Caco-2 (cell line): ENCODE measurements around the gene SOBP. TPM values are rescaled to one million over a fixed set of nuclear protein-coding genes. Genes with fewer than 3 reads are reported as not detected.

Source experiments
- BruUV-seq: library from RNA; stranded (reverse); fragments of 400-500 nt; replicated peaks from 2 replicates; lab custom pipeline; 2021; lab: Mats Ljungman, UMichigan
- CTCF ChIA-PET: fragments of 300-600 bp; sonication (Branson Sonifier 250); formaldehyde crosslinking; loops from one replicate; lab custom pipeline; 2022; ENCODE audit warnings: antibody characterized with exemption; lab: Charles Lee
- POLR2A ChIA-PET: fragments of 300-600 bp; sonication (Branson Sonifier 250); formaldehyde crosslinking; loops from one replicate; lab custom pipeline; 2022; ENCODE audit warnings: antibody characterized with exemption; lab: Charles Lee
- DNase-seq, 2 experiments: peaks; one replicate each; pipeline versions ENCODE4 v3.0.0 to v3.0.0-alpha.2; 2020 to 2022
- H3K27me3 ChIP-seq: replicated peaks from 2 replicates; pipeline ENCODE4 v1.6.0; 2011; ENCODE audit warnings: low read length; ENCODE audit not compliant: control insufficient read depth, insufficient read depth
- H3K36me3 ChIP-seq: 2 replicates; pipeline ENCODE4 v1.5.1; 2011; ENCODE audit warnings: low read length; ENCODE audit not compliant: control insufficient read depth, insufficient read depth
- H3K4me1 ChIP-seq: fragments of 250-450 bp; sonication (Bioruptor Pico); 2 replicates; pipeline ENCODE4 v1.5.1; 2020; ENCODE audit warnings: mild to moderate bottlenecking
- H3K4me3 ChIP-seq: 2 replicates; pipeline ENCODE4 v1.5.1; 2011; ENCODE audit warnings: low read depth, mild to moderate bottlenecking, control low read depth, low read length
- H3K9me3 ChIP-seq: fragments of 250-450 bp; sonication (Bioruptor Pico); 2 replicates; pipeline ENCODE4 v1.5.1; 2020; ENCODE audit warnings: mild to moderate bottlenecking, moderate library complexity
- H3K27ac Mint-ChIP-seq: one replicate; pipeline ENCODE4 v1.8.0; 2022; ENCODE audit warnings: mixed read lengths; ENCODE audit not compliant: unreplicated experiment
- H3K27me3 Mint-ChIP-seq: one replicate; pipeline ENCODE4 v1.8.0; 2022; ENCODE audit warnings: mixed read lengths; ENCODE audit not compliant: insufficient read depth, unreplicated experiment
- H3K36me3 Mint-ChIP-seq: one replicate; pipeline ENCODE4 v1.8.0; 2022; ENCODE audit warnings: mild to moderate bottlenecking, mixed read lengths; ENCODE audit not compliant: insufficient read depth, unreplicated experiment
- H3K4me1 Mint-ChIP-seq: one replicate; pipeline ENCODE4 v1.8.0; 2022; ENCODE audit warnings: low read depth, mixed read lengths; ENCODE audit not compliant: unreplicated experiment
- H3K4me3 Mint-ChIP-seq: one replicate; pipeline ENCODE4 v1.8.0; 2022; ENCODE audit warnings: mild to moderate bottlenecking, moderate library complexity, mixed read lengths; ENCODE audit not compliant: unreplicated experiment
- H3K9me3 Mint-ChIP-seq: one replicate; pipeline ENCODE4 v1.8.0; 2022; ENCODE audit warnings: mixed read lengths; ENCODE audit not compliant: unreplicated experiment
- intact Hi-C: fragments of 100-400 bp; cut with micrococcal nuclease; formaldehyde crosslinking; loops from one replicate; pipeline ENCODE4 v1.10.0; 2022; ENCODE audit not compliant: unreplicated experiment
- total RNA-seq: library from RNA; stranded (reverse); gene quantifications from 2 replicates; pipeline ENCODE4 v1.2.3, GENCODE V29; 2022
- TF ChIP-seq, protein P1 (sequence below), 2 experiments: fragments of 200-600 bp in 1 of 2; IDR thresholded peaks; 1 replicate in 1 of 2; 2 replicates in 1 of 2; pipeline versions ENCODE4 v1.5.1 to v1.8.0; 2011 to 2022; ENCODE audit warnings: antibody characterized with exemption in 1 of 2, control low read depth in 1 of 2, inconsistent platforms in 1 of 2, low read depth in 1 of 2, low read length in 1 of 2, mild to moderate bottlenecking in 1 of 2, moderate library complexity in 1 of 2; ENCODE audit not compliant: insufficient read depth in 1 of 2, severe bottlenecking in 1 of 2, unreplicated experiment in 1 of 2

SOBP gene
- total RNA-seq, 1 experiment from 2014 or later, result not detected

DNA sequence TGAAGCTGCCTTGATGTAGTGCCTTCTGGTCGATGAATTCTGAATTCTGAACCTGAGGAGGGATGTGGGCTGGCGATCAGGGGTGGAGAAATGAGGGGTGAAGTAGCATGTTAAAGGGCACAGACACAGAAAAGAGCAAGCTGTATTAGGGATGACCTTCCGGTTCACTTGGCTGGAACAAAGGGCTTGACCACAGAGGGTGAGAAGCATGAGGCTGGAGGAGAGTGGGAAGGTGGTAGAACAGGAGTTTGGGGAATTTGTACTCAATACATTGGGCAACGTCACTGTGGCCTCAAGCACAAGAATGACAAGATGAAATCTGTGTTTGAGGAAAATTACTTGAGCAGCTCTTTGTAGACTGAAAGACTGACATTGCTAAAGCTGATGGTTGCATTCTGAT lies 155.8 kb downstream of the SOBP start:
- Mint-ChIP-seq H3K4me1 (no peaks in the 10 kb centered on the region), H3K27ac (no peak overlapping the region), H3K36me3 (no peaks in the 10 kb centered on the region), H3K9me3 (no peaks in the 10 kb centered on the region), H3K27me3 (peaks cover 7% of the 10 kb centered on the region), H3K4me3 (no peak overlapping the region)
- H3K27me3 ChIP-seq, result no peaks in the 10 kb centered on the region
- TF ChIP-seq, protein P1, sequence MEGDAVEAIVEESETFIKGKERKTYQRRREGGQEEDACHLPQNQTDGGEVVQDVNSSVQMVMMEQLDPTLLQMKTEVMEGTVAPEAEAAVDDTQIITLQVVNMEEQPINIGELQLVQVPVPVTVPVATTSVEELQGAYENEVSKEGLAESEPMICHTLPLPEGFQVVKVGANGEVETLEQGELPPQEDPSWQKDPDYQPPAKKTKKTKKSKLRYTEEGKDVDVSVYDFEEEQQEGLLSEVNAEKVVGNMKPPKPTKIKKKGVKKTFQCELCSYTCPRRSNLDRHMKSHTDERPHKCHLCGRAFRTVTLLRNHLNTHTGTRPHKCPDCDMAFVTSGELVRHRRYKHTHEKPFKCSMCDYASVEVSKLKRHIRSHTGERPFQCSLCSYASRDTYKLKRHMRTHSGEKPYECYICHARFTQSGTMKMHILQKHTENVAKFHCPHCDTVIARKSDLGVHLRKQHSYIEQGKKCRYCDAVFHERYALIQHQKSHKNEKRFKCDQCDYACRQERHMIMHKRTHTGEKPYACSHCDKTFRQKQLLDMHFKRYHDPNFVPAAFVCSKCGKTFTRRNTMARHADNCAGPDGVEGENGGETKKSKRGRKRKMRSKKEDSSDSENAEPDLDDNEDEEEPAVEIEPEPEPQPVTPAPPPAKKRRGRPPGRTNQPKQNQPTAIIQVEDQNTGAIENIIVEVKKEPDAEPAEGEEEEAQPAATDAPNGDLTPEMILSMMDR (IDR thresholded peaks at IDR 0.05; ENCODE audit: insufficient read depth in 1 of 2, low read depth in 1 of 2, low read length in 1 of 2, severe bottlenecking in 1 of 2, unreplicated experiment in 1 of 2), result no peak
- DNase-seq, result no peak
- POLR2A ChIA-PET, result no interaction called here
- no peaks in the 10 kb centered on the region for H3K9me3 ChIP-seq
- no peak overlapping the region for H3K4me3 ChIP-seq
- CTCF ChIA-PET, result no interaction called here
- intact Hi-C loops, result no loop called here
- no peaks in the 10 kb centered on the region for H3K4me1 ChIP-seq
- H3K36me3 ChIP-seq, result no peaks in the 10 kb centered on the region
- no TSS peak for BruUV-seq

- no peak overlapping the region for H3K4me3 ChIP-seq
- TF ChIP-seq, protein P1 (IDR thresholded peaks at IDR 0.05; ENCODE audit: insufficient read depth in 1 of 2, low read depth in 1 of 2, low read length in 1 of 2, severe bottlenecking in 1 of 2, unreplicated experiment in 1 of 2), result no peak
- no peaks in the 10 kb centered on the region for H3K36me3 Mint-ChIP-seq
- no peaks in the 10 kb centered on the region for H3K4me1 Mint-ChIP-seq
- H3K27me3 ChIP-seq, result no peaks in the 10 kb centered on the region
- POLR2A ChIA-PET, result no interaction called here
- no peak overlapping the region for H3K4me3 Mint-ChIP-seq
- no peaks in the 10 kb centered on the region for H3K36me3 ChIP-seq
- BruUV-seq, result no TSS peak
- intact Hi-C loops, result no loop called here
- no peaks in the 10 kb centered on the region for H3K9me3 Mint-ChIP-seq
- DNase-seq, result no peak
- H3K4me1 ChIP-seq, result no peaks in the 10 kb centered on the region
- H3K27me3 Mint-ChIP-seq, result peaks cover 4% of the 10 kb centered on the region
- H3K9me3 ChIP-seq, result no peaks in the 10 kb centered on the region
- CTCF ChIA-PET, result no interaction called here
- H3K27ac Mint-ChIP-seq, result no peak overlapping the region
Measured at GRCh38 chr6:107646176-107646575, 156.3 kb downstream of the SOBP start.

GRCh38 chr6:107646776-107647438 lies 157.0 kb downstream of the SOBP start:
- intact Hi-C loops, result no loop called here
- Histone ChIP-seq H3K27me3 (no peaks in the 10 kb centered on the region), H3K4me1 (no peaks in the 10 kb centered on the region), H3K9me3 (no peaks in the 10 kb centered on the region), H3K36me3 (no peaks in the 10 kb centered on the region), H3K4me3 (no peak overlapping the region)
- DNase-seq, result no peak
- Mint-ChIP-seq H3K36me3 (no peaks in the 10 kb centered on the region), H3K9me3 (no peaks in the 10 kb centered on the region), H3K4me3 (no peak overlapping the region), H3K4me1 (no peaks in the 10 kb centered on the region), H3K27me3 (peaks cover 2% of the 10 kb centered on the region), H3K27ac (no peak overlapping the region)
- CTCF ChIA-PET, result no interaction called here
- TF ChIP-seq, protein P1 (IDR thresholded peaks at IDR 0.05; ENCODE audit: insufficient read depth in 1 of 2, low read depth in 1 of 2, low read length in 1 of 2, severe bottlenecking in 1 of 2, unreplicated experiment in 1 of 2), result no peak
- BruUV-seq, result no TSS peak
- POLR2A ChIA-PET, result no interaction called here
